Tibial nerve (tissue), 4 donors: ENCODE measurements around the gene DDX25. TPM values are rescaled to one million over a fixed set of nuclear protein-coding genes. Genes with fewer than 3 reads are reported as not detected.
"Not testable (repeated sequence)": the region's sequence is repeated elsewhere in the genome, so short reads cannot be mapped to it uniquely, and the experiment has no call there.

ENCODE experiments used
- DNase-seq, 2 donors: peaks; one replicate each; pipeline ENCODE4 v3.0.0-alpha.2; 2019; ENCODE audit warnings: low spot score in 2 of 2
- H3K27ac ChIP-seq, 4 donors: fragments of 200-600 bp; sonication (generic) in 3 of 4; one replicate each; pipeline ENCODE4 v1.5.1; 2017 to 2019; ENCODE audit warnings: mild to moderate bottlenecking in 1 of 4
- H3K27me3 ChIP-seq, 2 donors: fragments of 200-600 bp; sonication (generic) in 1 of 2; one replicate each; pipeline versions ENCODE4 v1.5.1 to v1.6.0; 2017 to 2019
- H3K36me3 ChIP-seq, 3 donors: fragments of 200-600 bp; sonication (generic); one replicate each; pipeline ENCODE4 v1.5.1; 2018 to 2019
- H3K4me1 ChIP-seq, 4 donors: fragments of 200-600 bp; sonication (generic) in 3 of 4; one replicate each; pipeline ENCODE4 v1.5.1; 2017 to 2019
- H3K4me3 ChIP-seq, 4 donors: fragments of 200-600 bp; sonication (generic) in 3 of 4; one replicate each; pipeline ENCODE4 v1.5.1; 2017 to 2019; ENCODE audit warnings: mild to moderate bottlenecking in 1 of 4, moderate library complexity in 1 of 4
- H3K9me3 ChIP-seq, 4 donors: fragments of 200-600 bp; sonication (generic) in 3 of 4; one replicate each; pipeline ENCODE4 v1.5.1; 2017 to 2019
- CTCF ChIP-seq, 5 experiments: fragments of 200-600 bp in 3 of 5; fragments of 450-650 bp in 2 of 5; sonication (generic) in 3 of 5; IDR thresholded peaks; one replicate each; pipeline ENCODE4 v1.5.1; 2016 to 2019; ENCODE audit warnings: antibody characterized with exemption in 5 of 5, mild to moderate bottlenecking in 3 of 5, moderate library complexity in 2 of 5
- EP300 ChIP-seq, 2 donors: sonication (generic); formaldehyde crosslinking; IDR thresholded peaks; one replicate each; pipeline ENCODE4 v1.6.1; 2017; ENCODE audit warnings: antibody characterized with exemption in 2 of 2, mild to moderate bottlenecking in 1 of 2
- POLR2A ChIP-seq, 2 donors: fragments of 450-650 bp; IDR thresholded peaks; one replicate each; pipeline ENCODE4 v1.6.1; 2017; ENCODE audit warnings: antibody characterized with exemption in 2 of 2, mild to moderate bottlenecking in 2 of 2, moderate library complexity in 2 of 2
- WGBS, 2 donors: methylation state at CpG; one replicate each; pipeline ENCODE4 v1.1.5; 2018; 5-methylcytosine and 5-hydroxymethylcytosine counted together
- total RNA-seq, 4 donors: library from RNA; depleted of rRNA; stranded (reverse); fragments of >200 nt; gene quantifications; one replicate each; pipeline ENCODE4 v1.1.0, GENCODE V29; 2016

Gene DDX25
- total RNA-seq, 4 donors from 2014 or later = 0.30 TPM; not detected in 3

- Histone ChIP-seq H3K27ac (no peak overlapping the region), H3K36me3 (peaks cover 0 to 9% (median 0%) of the 10 kb centered on the region in 3 donors), H3K27me3 (peaks cover 0 to 28% of the 10 kb centered on the region in 2 donors), H3K4me1 (peaks cover 0 to 34% (median 14%) of the 10 kb centered on the region in 4 donors), H3K4me3 (peak overlapping the region in 2 of 4 donors; percentile 59 to 71), H3K9me3 (no peaks in the 10 kb centered on the region)
- DNase-seq = no peak
- WGBS, 2 donors = 43 to 45% methylated on average over 10 to 11 of the region's 11 CpGs
- TF ChIP-seq POLR2A (IDR thresholded peaks at IDR 0.05) = no peak
- no peak for TF ChIP-seq EP300 (IDR thresholded peaks at IDR 0.05)
- TF ChIP-seq CTCF (IDR thresholded peaks at IDR 0.05) = no peak
Measured at GRCh38 chr11:125904678-125905077, 370 bp downstream of the DDX25 start.

GRCh38 chr11:125910226-125910849 is 6.0 kb downstream of the DDX25 start:
- Histone ChIP-seq H3K4me3 (peak overlapping the region in 1 of 4 donors; percentile 1), H3K27ac (peak overlapping the region in 2 of 4 donors; percentile 17 to 50), H3K36me3 (no peaks in the 10 kb centered on the region), H3K4me1 (peaks cover 0 to 5% (median 0%) of the 10 kb centered on the region in 4 donors), H3K27me3 (peaks cover 0 to 10% of the 10 kb centered on the region in 2 donors), H3K9me3 (no peaks in the 10 kb centered on the region)
- DNase-seq = no peak
- no peak for TF ChIP-seq CTCF (IDR thresholded peaks at IDR 0.05)
- TF ChIP-seq POLR2A (IDR thresholded peaks at IDR 0.05) = no peak
- no peak for TF ChIP-seq EP300 (IDR thresholded peaks at IDR 0.05)
- WGBS, 2 donors = 30 to 38% methylated on average over 8 of the region's 8 CpGs

GRCh38 chr11:125914601-125915000 is 10.3 kb downstream of the DDX25 start:
- H3K9me3 ChIP-seq, H3K4me3 ChIP-seq, H3K27ac ChIP-seq, H3K4me1 ChIP-seq, DNase-seq, H3K36me3 ChIP-seq: not testable (repeated sequence)
- WGBS, 2 donors = 86 to 87% methylated on average over 3 of the region's 3 CpGs
- H3K27me3 ChIP-seq = peaks cover 0 to 11% of the 10 kb centered on the region in 2 donors

GRCh38 chr11:125916683-125917347 is 12.5 kb downstream of the DDX25 start:
- Histone ChIP-seq H3K27ac (no peak overlapping the region), H3K9me3 (no peaks in the 10 kb centered on the region), H3K4me3 (no peak overlapping the region), H3K27me3 (peaks cover 0 to 11% of the 10 kb centered on the region in 2 donors), H3K36me3 (no peaks in the 10 kb centered on the region), H3K4me1 (no peaks in the 10 kb centered on the region)
- DNase-seq = no peak
- WGBS, 2 donors = 79 to 90% methylated on average over 12 of the region's 12 CpGs
- TF ChIP-seq EP300 (IDR thresholded peaks at IDR 0.05) = no peak
- TF ChIP-seq POLR2A (IDR thresholded peaks at IDR 0.05) = no peak
- no peak for TF ChIP-seq CTCF (IDR thresholded peaks at IDR 0.05)

- Histone ChIP-seq H3K27me3 (peaks cover 0 to 11% of the 10 kb centered on the region in 2 donors), H3K4me3 (no peak overlapping the region), H3K4me1 (no peaks in the 10 kb centered on the region), H3K9me3 (no peaks in the 10 kb centered on the region), H3K36me3 (no peaks in the 10 kb centered on the region), H3K27ac (no peak overlapping the region)
- no peak for DNase-seq
- 83% methylated on average over 13 of the region's 13 CpGs for WGBS, 2 donors
- TF ChIP-seq POLR2A (IDR thresholded peaks at IDR 0.05) = no peak
- no peak for TF ChIP-seq CTCF (IDR thresholded peaks at IDR 0.05)
- no peak for TF ChIP-seq EP300 (IDR thresholded peaks at IDR 0.05)
Measured at GRCh38 chr11:125918140-125918840, 14.0 kb downstream of the DDX25 start.
